NOMO-1 (cell line): Measurements from ENCODE around the gene CCM2L.
A peak's percentile ranks its signal among the peaks of the same experiment; 100 is the strongest.
"Not testable (repeated sequence)": the region's sequence is repeated elsewhere in the genome, so short reads cannot be mapped to it uniquely, and the experiment has no call there.

Experiments used
- DNase-seq, 2 experiments: peaks; one replicate each; lab custom pipeline; 2025; ENCODE audit not compliant: unreplicated experiment in 2 of 2; lab: John Stamatoyannopoulos, UW

Gene CCM2L

DNA sequence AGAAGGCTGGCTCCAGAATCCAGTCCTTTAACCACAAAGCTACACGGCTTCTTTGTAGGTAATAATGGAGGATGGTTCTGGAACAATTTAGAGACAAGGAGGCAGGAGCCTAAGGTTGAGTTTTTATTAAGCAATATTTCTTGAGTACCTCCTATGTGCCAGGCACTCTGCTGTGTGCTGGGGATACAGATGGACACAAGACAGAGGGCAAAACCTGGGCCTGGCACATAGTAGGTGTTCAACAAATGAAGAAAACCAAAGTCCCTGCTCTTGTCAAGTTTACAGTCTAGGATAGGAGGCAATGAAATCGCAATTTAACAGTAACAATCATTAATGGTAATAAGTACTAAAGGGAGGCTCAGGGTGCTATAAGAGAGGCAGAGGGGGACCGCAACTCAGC, 17.4 kb downstream of the CCM2L start:
- no peak for DNase-seq

- DNase-seq: no peak
These were observed 18.6 kb downstream of the CCM2L start for GRCh38 chr20:32028647-32029372.

DNA sequence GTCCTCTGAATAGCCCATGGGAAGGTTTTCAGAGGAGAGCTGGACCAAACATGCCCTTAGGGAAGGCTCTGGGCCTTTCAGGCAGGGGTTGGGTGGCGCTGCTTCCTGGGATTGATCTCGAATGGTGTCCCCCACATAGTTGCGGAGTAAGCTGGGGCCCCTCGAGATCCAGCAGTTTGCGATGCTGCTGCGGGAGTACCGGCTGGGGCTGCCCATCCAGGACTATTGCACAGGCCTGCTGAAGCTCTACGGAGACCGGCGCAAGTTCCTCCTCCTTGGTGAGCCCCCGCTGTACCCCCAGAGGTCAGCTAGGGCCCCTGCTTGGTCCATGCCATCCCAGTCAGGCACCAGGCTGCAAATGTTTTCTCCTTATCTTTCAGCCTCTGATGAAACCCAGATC, 19.3 kb downstream of the CCM2L start:
- no peak for DNase-seq

DNA sequence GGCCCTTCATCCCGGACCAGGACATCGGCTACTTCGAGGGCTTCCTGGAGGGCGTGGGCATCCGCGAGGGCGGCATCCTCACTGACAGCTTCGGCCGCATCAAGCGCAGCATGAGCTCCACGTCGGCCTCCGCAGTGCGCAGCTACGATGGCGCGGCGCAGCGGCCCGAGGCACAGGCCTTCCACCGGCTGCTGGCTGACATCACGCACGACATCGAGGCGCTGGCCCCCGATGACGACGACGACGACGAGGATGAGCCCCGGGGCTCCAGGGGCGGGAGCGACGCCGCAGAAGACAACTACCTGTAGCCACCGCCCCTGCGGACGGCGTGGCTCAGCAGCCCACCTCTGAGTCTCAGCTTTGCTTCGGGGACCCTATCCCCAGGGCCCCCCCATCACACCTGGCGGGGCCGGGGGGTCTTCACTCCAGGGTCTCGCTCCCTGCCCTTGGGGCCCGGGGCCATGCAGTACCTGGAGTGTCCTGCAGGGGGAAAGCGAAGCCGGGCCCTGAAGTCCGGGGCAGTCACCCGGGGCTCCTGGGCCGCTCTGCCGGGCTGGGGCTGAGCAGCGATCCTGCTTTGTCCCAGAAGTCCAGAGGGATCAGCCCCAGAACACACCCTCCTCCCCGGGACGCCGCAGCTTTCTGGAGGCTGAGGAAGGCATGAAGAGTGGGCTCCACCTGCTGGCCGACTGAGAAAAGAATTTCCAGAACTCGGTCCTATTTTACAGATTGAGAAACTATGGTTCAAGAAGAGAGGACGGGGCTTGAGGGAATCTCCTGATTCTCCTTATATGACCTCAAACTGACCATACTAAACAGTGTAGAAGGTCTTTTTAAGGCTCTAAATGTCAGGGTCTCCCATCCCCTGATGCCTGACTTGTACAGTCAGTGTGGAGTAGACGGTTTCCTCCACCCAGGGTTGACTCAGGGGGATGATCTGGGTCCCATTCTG, 21.0 kb downstream of the CCM2L start:
- peak; percentile 16 to 43 for DNase-seq

- DNase-seq: peak in 1 of 2 experiments; percentile 9
These were observed 23.1 kb downstream of the CCM2L start for GRCh38 chr20:32033316-32033715.

DNA sequence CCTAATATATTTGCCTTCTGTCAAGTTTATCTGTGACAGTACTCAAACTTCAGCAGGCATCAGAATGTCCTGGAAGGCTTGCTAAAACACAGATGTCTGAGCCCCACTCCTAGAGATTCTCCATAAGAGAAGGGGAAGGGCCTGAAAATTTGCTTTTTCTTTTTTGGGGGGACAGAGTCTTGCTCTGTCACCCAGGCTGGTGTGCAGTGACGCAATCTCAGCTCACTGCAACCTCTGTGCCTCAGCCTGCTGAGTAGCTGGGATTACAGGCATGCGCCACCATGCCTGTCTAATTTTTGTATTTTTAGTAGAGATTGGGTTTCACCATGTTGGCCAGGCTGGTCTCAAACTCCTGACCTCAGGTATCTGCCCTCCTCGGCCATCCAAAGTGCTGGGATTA, 23.5 kb downstream of the CCM2L start:
- not testable (repeated sequence) for DNase-seq

DNA sequence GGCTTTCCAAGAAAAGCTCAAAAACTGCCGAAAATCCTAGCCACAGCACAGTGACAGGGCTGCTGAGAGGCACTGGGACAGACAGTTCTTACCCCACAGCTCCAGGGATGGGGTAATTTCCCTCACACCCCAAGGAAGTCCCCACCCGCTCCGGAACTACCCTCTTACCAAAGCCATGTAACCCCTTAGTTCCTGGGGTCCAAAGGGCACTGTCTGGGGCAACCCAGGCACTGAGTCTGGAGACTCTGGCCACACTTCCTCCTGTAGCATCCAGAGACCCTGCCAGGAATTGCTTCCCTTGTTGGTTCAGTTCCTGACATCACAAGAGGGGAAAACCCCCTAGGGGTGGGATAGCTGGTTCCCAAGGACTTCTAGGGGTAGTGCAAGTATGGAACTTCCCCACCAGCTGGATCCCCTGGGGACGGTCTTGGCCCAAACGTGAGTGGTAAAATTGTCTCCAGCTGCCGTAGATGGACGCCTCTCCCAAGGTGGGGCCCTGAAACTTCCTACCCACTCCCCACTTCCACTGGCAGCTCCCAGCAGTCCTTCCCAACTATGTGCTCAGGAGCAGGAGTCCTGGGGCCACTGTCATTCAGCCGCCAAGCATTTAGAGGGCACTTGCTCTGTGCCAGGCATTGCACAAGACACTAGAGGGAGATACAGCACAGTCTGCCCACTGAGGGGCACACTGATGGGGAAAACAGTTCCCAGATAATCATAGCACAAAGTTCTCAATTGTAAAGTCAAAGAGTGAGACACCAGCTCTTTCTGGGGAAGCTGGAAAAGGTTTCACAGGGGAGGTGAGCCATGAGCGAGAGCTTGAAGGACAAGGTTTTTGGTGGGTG, 24.6 kb downstream of the CCM2L start:
- peak; percentile 43 to 69 for DNase-seq

DNA sequence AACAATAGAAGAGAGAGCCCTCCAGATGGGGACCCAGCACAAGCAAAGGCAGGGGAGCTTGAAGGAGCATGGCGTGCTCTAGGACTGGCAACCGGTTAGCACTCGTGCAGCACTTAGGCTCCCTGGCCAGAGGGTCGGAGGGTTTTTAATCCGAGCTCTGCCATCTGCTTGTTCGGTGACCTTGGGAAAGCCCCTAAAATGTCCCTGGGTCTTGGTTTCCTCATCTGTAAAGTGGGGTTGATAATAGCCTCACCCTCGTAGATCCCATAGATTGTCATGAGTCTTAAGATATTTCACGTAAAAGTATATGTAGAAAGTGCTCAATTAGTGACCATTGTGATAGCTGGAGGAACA, 25.2 kb downstream of the CCM2L start:
- DNase-seq: no peak

- peak in 1 of 2 experiments; percentile 21 for DNase-seq
These were observed 26.0 kb downstream of the CCM2L start for GRCh38 chr20:32036252-32036651.

DNA sequence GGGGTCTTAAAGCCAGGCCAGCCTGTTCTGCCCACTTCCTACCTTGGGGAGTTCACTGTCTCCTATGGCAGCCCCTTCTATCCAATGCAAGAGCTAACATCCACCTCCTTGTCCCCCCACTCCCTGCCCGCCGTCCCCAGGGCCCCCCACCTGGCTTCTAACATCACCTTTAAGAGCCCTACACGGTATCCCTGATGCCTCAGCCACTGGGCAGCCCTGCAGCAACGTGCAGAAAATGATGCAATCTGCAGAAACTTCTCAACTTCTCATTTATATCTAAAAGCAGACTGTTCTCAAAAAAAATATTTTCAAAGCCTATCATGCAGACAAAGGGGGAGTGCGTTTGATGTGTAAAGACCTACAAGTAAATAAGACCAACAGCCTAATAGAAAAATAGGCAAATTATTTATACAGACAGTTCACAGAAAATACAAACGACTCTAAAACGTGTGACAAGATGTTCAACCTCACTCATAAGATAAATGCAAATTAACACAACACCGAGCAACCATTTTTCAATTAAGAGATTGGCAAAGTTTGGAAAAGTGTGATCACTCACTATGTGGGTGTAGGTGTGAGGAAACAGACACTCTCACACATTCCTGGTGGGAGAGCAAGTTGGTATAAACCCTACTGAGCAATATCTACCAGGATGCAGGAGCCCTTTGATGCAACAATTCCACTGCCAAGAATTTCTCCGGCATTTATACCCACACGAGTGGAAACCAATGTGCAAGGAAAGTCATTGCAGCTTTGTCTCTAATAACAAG, 26.7 kb downstream of the CCM2L start:
- DNase-seq: peak; percentile 42 to 71

DNA sequence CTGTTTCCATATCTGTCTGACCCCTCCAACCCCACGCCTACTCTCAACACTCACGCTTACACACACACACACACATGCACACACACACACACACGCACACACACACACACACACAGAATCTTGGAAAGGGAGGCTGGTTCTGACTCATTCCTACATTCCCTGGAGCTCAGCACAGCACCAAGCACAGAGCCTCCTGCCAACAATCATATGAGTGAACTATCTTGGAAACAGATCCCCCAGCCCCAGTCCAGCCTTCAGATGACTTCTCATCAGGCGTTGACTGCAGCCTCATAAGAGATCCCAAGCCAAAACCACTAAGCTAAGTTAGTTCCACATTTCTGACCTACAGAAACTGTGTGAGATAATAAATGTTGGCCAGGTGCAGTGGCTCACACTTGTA, 27.7 kb downstream of the CCM2L start:
- DNase-seq: peak in 1 of 2 experiments; percentile 18

GRCh38 chr20:32040142-32040953, 30.1 kb downstream of the CCM2L start:
- DNase-seq: peak; percentile 81 to 88

- DNase-seq: no peak
These were observed 35.8 kb downstream of the CCM2L start for GRCh38 chr20:32045999-32046398.

- DNase-seq: no peak
These were observed 40.1 kb downstream of the CCM2L start for GRCh38 chr20:32050324-32050841.

DNA sequence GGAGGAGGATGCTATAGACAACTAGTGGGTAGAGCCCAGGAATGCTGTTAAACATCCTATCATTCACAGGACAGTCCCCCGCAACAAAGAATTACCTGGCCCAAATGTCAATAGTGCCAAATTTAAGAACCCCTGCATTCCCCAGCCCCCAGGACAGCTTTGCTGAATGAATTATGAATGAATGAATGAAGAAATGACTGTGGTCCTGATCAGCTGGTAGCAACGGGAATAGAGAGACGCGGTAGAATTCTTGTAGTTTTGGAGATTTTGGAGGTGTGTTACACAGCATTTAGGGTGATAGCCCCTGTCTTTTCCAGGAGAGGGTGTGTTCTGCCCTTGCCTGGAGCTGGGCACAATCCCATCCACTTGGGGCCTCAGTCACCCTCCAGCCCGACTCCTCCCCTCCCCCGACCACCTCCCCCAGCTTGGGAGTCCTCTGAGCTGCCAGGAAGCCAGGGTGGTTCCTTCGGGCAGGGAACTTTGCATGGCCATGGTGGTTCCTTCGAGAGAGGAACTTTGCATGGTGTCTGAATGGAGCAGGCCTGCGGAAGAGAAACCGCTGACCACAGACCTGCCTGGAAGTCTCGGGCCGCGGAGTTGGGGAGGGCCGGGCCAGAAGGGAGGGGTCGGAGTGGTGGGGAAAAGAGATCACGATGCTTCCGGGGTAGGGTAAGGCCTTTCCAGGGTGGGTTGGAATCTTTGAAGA, 40.8 kb downstream of the CCM2L start:
- peak; percentile 64 to 71 for DNase-seq

GRCh38 chr20:32051720-32052089, 41.5 kb downstream of the CCM2L start:
- DNase-seq: peak in 1 of 2 experiments; percentile 54

DNA sequence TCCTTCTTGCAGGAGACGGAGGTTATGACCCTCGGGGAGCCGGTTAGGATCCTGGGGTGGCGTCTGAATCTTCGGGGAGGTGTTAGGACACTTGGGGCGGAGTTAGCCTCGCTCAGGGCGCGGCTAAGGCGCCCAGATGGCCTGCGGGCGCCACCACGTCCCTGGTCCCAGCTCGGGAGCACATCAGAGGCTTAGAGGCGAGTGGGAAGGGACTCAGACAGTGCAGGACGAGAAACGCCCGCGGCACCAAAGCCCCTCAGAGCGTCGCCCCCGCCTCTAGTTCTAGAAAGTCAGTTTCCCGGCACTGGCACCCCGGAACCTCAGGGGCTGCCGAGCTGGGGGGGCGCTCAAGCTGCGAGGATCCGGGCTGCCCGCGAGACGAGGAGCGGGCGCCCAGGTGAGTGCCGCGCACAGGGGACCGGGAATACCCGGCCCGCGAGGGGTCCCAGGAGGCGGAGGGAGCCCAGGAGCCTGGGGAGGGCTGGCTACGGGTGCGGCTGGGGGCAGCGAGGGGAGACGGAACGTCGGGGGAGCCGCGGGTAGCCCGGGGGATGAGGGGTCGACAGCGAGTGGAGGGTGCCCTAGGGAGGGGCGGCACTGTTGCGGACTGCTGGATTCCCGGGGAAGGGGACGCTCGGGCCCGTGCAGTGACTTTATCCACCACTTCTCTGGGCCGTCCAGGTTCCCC, 42.0 kb downstream of the CCM2L start, which contains the start of gene HCK:
Gene HCK (plus strand): TSS at position 153 of the 688 bp plus-strand sequence.
- DNase-seq: peak; percentile 60 to 73
